HepG2 (cell line): ENCODE data around the gene GATC. TPM values are rescaled to one million over a fixed set of nuclear protein-coding genes. Genes with fewer than 3 reads are reported as not detected.
A peak's percentile ranks its signal among the peaks of the same experiment; 100 is the strongest.

Source experiments
- AHDC1 ChIP-seq: sonication (generic); formaldehyde crosslinking; IDR thresholded peaks from 2 replicates; pipeline ENCODE4 v1.5.1; 2020; ENCODE audit warnings: mild to moderate bottlenecking, missing genetic modification reagents, borderline replicate concordance
- CCAR2 ChIP-seq: fragments of 200-400 bp; formaldehyde crosslinking; optimal IDR thresholded peaks from 2 replicates; pipeline ENCODE3; 2018; ENCODE audit warnings: low read depth, mild to moderate bottlenecking, low read length, moderate library complexity
- GABPA ChIP-seq, 2 experiments: IDR thresholded peaks; 2 replicates each; pipeline ENCODE4 v1.6.1; 2011 to 2016; ENCODE audit warnings: low read depth in 2 of 2, low read length in 1 of 2, missing biosample characterization in 1 of 2, missing genetic modification characterization in 1 of 2
- HMG20B ChIP-seq: conservative IDR thresholded peaks from 2 replicates; pipeline ENCODE4 v1.6.1; 2016; ENCODE audit warnings: missing genetic modification reagents, missing compliant biosample characterization
- ISL2 ChIP-seq: sonication (generic); formaldehyde crosslinking; IDR thresholded peaks from 2 replicates; pipeline ENCODE4 v1.5.0; 2020; ENCODE audit warnings: missing genetic modification reagents
- NFIB ChIP-seq: sonication (generic); formaldehyde crosslinking; IDR thresholded peaks from 2 replicates; pipeline ENCODE4 v1.9.0; 2021; ENCODE audit warnings: missing genetic modification reagents, mild to moderate bottlenecking, borderline replicate concordance
- SKI ChIP-seq: fragments of 450-650 bp; IDR thresholded peaks from one replicate; pipeline ENCODE4 v1.6.1; 2018; ENCODE audit warnings: mild to moderate bottlenecking; ENCODE audit not compliant: partially characterized antibody
- SNAI1 ChIP-seq: sonication (generic); formaldehyde crosslinking; IDR thresholded peaks from 2 replicates; pipeline ENCODE4 v1.5.0; 2020; ENCODE audit warnings: mild to moderate bottlenecking, missing genetic modification reagents, borderline replicate concordance
- SRSF9 ChIP-seq: fragments of 200-400 bp; formaldehyde crosslinking; IDR thresholded peaks from 2 replicates; pipeline ENCODE4 v1.6.1; 2018; ENCODE audit warnings: borderline replicate concordance, mild to moderate bottlenecking, low read depth, low read length; ENCODE audit not compliant: insufficient read depth, poor library complexity, severe bottlenecking
- ZFP90 ChIP-seq: sonication (generic); formaldehyde crosslinking; IDR thresholded peaks from 2 replicates; pipeline ENCODE4 v1.8.0; 2022; ENCODE audit warnings: missing genetic modification reagents, mild to moderate bottlenecking, inconsistent platforms, borderline replicate concordance
- ZFX ChIP-seq: sonication (generic); formaldehyde crosslinking; IDR thresholded peaks from 2 replicates; pipeline ENCODE4 v1.4.0; 2020; ENCODE audit warnings: mild to moderate bottlenecking, low read depth, missing genetic modification reagents, moderate library complexity
- ZNF280D ChIP-seq: sonication (generic); formaldehyde crosslinking; IDR thresholded peaks from 2 replicates; pipeline ENCODE4 v1.5.1; 2020; ENCODE audit warnings: mild to moderate bottlenecking, missing genetic modification reagents
- ZNF317 ChIP-seq: sonication (generic); formaldehyde crosslinking; IDR thresholded peaks from 2 replicates; pipeline ENCODE4 v1.5.0; 2020; ENCODE audit warnings: mild to moderate bottlenecking, missing genetic modification reagents
- ZNF44 ChIP-seq: sonication (generic); formaldehyde crosslinking; IDR thresholded peaks from 2 replicates; pipeline ENCODE4 v1.5.1; 2020; ENCODE audit warnings: mild to moderate bottlenecking, missing genetic modification reagents
- ZNF576 ChIP-seq: sonication (generic); formaldehyde crosslinking; IDR thresholded peaks from 2 replicates; pipeline ENCODE4 v1.4.0; 2020; ENCODE audit warnings: mild to moderate bottlenecking, missing genetic modification reagents
- ZNF839 ChIP-seq: sonication (generic); formaldehyde crosslinking; IDR thresholded peaks from 2 replicates; pipeline ENCODE4 v1.4.0; 2020; ENCODE audit warnings: missing genetic modification reagents, mild to moderate bottlenecking, borderline replicate concordance
- ZSCAN5A ChIP-seq: sonication (generic); formaldehyde crosslinking; IDR thresholded peaks from 2 replicates; pipeline ENCODE4 v1.8.0; 2022; ENCODE audit warnings: mild to moderate bottlenecking, missing genetic modification reagents, borderline replicate concordance
- polyA plus RNA-seq, 8 experiments: library from polyadenylated mRNA; depleted of rRNA in 3 of 8; stranded (reverse) in 7 of 8; unstranded in 1 of 8; fragments of >200 nt; fragmentation: Illumina TruSeq in 4 of 8; extraction: Trizol in 4 of 8; gene quantifications; 2 replicates each; pipeline versions ENCODE4 v1.2.1 to v1.2.3, GENCODE V29; 2011 to 2016; ENCODE audit warnings: low read depth in 4 of 8, missing spikeins in 1 of 8, mixed read lengths in 1 of 8; ENCODE audit not compliant: insufficient read depth in 1 of 8
- total RNA-seq, 5 experiments: library from RNA; depleted of rRNA; stranded (reverse); fragments of >200 nt; fragmentation: Illumina TruSeq; extraction: Trizol; gene quantifications; 2 replicates each; pipeline ENCODE4 v1.2.3, GENCODE V29; 2016; ENCODE audit warnings: low read depth in 1 of 5

The GATC gene
- total and polyA plus RNA-seq, 2 of the 13 experiments (the other 11 are each of a cell fraction or from before 2014, with no cell fraction given), result 17.7 to 29.7 TPM

- TF ChIP-seq ZNF317 (CRISPR knock-in tag) (peak; percentile 78), CCAR2 (no peak), ZNF280D (CRISPR knock-in tag) (0 out of 2 replicates have a peak, but pooled peaks have one; percentile 5), SKI (peak; percentile 46), ZNF44 (peak; percentile 73; the same call in 1 of the 2 replicates), ZSCAN5A (CRISPR knock-in tag) (no peak), ZFP90 (CRISPR knock-in tag) (peak; percentile 72; the same call in 1 of the 2 replicates), ZNF839 (CRISPR knock-in tag) (no peak), AHDC1 (no peak), GABPA (IDR thresholded peaks at IDR 0.05; ENCODE audit: low read depth, low read length) (peak; percentile 47), GABPA (CRISPR knock-in tag; IDR thresholded peaks at IDR 0.05; ENCODE audit: low read depth) (peak; percentile 73), ZFX (CRISPR knock-in tag) (peak; percentile 92), ZNF576 (CRISPR knock-in tag) (no peak), NFIB (CRISPR knock-in tag) (no peak), SRSF9 (no peak), HMG20B (CRISPR knock-in tag) (no peak), SNAI1 (CRISPR knock-in tag) (peak; percentile 86; the same call in 1 of the 2 replicates), ISL2 (peak; percentile 58; the same call in 1 of the 2 replicates)
These were observed 23.4 kb downstream of the GATC start, which contains the start of gene SRSF9 (continued) for GRCh38 chr12:120469450-120470149.
